NCI-H1694 (cell line): Measurements from ENCODE around the gene FMNL2.

ENCODE experiments used
- DNase-seq: peaks from one replicate; lab custom pipeline; 2025; lab: John Stamatoyannopoulos, UW

The FMNL2 gene

DNA sequence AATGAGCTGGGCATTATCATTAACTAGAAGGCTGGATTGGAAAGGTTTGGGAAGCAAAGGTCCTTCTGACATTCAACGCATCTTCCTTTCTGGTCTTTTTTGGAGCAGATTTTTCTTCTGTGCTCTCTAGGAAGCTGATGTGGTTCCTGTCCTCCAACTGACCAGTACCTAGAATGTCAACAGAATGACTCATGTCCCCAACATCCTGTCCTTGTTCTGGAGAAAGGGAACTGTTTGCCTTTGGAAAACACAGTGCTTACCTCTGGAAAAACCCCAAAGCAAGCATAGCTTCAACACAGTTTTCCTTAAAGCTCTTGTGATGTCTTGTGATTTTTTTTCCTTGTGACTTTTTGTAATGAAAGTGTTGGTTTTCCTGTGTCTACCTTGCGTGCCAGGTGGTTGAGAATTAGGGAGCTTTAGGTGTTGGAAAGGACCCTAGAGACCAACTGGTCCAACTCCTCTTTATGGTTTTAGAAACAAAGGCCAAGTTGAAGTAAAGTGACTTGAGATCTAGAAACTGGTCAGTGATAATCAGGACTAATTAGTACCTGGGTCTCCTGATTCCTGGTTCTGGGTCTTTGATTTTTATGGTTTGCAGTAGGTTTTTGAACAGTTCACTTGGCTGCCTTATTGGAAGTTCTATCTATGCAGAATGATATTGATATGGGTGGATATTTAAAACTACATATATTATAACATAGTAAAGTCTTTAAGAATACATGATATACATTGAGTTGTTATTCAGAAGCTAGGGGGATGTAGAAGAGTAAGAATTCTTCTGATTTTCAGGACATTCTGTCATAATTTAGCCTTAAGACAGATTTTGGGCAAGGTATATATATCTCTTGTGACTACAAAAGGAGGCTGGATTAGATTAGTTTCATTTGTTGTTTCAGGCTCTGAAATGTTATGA, 70.5 kb downstream of the FMNL2 start:
- DNase-seq: no peak

DNA sequence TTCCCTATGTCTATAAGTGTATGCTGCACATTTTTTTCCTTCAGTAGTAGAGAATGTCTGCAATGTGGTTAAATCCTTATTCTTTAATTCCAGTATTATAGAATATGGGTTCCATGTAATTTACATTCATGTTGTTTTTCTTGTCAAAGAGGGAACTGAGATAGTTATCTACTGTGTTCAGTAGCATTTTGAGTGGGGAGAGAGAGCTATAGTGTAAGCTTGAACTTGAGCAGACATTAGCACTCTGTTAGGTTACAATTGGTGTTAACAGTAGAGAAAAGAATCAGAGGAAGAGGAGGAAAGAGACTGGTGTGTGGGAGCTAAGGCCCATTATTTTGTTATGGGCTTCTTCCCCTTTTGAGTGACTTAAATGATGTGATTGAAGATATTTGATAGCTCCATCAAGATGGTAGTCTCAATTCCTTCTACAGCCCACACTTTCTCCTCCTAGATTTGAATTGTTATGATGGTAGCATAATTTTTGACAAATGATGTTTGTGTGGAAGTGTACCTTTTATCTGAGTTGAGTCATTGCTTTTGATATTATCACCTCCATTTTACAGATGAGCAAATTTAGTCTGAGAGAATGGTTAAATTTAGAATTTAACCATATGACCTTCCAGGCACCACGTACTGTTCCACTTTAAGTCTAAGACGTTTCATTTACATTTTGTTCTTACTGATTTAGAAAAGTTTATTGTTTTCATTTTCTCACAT, 71.3 kb downstream of the FMNL2 start:
- no peak for DNase-seq

DNA sequence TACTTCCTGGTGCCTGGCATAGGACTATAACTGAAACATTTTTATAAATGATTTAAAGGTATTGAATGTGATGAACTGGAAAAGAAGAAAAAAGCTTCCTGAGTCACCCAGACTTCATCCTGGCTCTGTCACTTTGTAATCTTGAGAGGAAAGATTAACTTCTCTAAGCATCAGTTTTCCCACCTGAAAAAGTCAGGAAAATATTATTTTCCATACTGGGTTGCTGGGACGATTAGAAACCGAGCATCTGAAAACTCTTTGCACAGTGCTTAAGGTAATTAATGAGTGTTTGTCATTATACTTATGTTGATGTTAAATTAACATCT, 71.8 kb downstream of the FMNL2 start:
- no peak for DNase-seq

DNA sequence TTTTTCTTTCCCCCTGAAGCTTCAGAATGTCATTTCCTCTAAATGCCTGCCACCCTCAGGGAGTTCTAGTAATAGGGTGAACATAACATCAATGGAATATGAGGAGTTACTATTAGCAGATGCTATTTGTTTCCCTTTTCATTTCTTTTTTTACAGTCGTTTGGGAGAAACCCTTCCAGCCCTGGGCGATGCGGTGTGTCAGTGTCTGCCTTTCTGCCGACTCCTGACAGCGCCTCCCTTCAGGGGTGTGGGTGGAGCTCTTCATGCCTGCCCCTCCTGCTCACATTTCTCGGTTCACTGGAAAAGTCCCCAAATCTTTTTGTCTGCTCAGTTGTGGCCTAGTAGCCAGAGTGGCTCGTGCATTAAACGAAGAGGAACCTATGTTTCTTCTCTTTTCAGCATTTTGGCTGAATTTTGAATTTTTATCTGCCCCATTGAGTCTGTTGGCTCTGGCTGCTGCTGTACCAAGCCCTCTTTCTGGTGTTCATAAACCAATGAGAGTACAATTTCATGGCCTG, 72.3 kb downstream of the FMNL2 start:
- DNase-seq: peak; percentile 22

DNA sequence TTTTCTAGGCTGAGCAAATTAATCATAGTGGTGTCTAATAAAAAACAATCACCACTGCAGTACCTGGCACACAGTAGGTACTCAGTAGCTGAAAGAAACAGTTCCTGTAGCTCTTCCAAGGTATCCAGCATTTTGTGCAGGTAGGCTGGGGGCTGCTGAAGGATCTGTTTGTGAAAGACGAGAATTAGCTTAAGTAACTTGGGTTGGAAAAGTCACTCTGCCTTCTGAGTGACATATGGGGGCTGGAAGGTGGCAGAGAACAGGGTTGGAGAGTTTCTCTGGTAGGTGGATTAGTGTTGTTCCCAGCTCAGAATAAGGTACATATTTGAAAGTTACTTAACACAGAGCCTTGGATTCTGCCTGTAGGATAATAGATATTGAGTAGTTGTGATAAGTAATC, 72.8 kb downstream of the FMNL2 start:
- DNase-seq: no peak

DNA sequence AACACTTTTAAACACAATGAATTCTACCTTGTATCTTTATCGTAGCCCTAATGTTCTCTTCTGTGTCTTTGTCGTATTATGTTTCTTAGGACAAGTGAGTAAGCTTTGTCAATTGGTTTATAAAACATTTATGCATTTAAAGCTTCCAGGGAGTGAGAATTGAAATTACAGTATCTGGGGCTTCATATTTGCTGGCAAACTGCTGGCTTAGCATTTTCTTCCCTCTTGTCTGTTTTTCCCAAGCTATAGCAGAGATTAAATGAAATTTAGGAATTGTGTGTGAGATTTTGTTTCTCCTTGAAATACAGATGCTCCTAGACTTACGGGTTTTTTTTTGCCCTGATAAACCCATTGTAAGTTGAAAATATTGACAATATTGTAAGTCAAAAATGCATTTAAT, 73.3 kb downstream of the FMNL2 start:
- DNase-seq: no peak

DNA sequence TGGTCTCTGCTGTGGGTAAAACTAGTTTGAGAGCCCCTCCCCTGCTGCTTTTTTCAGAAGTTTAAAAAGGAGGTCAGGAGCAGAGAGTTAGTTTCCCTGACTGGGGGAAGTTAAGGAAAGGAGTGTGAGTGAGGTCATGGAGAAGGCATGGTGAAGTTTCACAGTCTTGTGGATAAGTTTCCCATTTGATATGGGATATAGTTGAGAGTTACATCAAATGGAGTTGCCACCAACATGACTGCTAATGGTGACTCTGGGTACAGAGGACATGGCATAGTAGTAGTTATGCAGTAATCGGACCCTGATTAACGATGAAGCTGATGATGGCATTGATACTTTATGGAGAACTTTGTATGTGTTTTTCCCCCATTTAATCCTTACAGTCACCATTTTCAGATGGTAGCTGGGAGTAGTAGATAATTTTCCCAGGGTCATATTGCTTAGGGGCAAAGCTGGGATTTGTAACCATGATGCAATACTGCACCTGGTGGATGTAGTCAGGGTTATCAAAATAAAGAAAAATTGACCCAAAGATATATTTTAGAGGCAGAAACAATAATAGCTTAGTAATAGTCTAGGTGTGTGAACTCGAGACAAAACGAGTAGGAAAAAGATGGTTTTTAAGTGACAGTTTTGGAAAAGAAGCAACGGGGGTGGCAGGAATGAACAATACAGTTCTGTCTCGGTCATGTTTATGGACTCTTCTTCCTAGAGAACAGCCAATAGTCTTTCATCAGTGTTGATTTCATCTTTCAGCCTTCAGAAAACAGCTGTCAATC, 74.6 kb downstream of the FMNL2 start:
- no peak for DNase-seq

DNA sequence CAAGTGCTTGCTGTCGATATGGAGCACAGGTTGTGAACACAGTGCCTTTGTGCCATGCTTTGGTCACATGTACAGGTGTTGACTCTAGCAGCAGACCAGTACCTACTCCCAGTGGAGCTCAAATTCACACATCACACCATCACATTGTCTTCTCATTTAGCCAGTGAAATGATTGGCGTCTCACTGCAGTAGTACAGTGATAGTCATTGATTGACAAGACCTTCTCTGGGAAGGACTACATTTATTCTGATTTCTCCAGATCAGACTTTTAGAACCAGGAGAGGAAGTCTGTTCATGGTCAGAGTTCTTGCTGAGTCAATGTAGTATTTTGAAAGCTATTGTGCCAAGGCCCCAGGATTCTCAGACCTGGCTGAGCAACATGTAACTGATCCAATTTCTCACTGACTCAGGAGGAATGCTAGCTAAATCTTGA, 75.2 kb downstream of the FMNL2 start:
- DNase-seq: no peak

DNA sequence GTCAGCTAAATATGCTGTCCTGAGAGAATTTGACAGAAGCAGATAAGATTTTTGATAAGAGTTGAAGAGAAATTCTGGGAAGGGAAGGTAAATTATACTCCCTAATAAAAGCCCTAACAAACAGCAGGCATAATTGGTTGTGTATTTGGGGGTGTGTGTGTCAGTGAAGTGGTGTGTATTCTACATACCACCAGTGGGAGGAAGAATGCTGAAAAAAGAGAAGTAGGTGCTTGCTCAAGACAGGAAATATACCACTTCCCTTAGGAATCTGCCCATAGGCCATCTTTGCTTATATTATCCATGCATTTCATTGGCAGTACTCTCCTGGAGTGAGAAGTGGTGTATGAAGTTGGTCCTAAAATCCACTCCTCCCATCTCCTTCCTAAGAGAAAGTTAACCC, 76.2 kb downstream of the FMNL2 start:
- no peak for DNase-seq

DNA sequence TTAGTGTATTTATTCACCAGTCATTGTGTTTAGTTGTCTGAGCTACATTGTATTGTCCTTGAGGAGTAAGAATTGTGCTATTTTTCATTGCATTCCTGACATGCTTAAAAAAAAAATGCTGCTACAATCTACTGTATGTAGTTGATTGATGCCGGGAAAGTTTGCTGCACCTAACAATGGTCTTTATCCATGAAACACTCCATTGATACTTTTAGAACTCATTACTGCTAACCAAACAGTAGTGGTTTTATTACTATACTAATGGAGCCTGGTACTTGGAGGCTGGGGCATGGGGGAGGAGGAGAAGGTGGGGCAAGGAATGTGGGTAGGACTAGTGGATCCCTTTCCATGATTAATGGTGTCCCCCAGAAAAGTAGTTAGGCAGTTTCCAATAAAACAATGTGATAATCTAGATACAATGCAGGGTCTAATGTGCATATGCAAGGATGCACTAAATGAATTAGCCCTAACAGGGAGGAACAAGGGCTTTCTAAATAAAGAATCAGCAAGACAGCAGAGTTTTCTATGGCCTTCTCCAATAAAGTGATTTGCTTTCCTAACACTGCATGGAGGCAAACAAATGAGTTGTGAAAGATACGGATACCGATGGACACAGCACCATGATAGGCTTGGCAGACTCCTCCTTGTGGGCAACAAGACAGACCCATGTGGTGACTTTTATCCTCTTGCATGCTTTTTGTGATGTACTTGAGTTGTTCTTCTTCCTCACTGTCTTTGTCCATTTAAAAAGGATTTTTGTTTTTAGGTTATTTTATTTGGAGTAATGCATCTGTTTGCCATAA, 78.5 kb downstream of the FMNL2 start:
- DNase-seq: no peak

DNA sequence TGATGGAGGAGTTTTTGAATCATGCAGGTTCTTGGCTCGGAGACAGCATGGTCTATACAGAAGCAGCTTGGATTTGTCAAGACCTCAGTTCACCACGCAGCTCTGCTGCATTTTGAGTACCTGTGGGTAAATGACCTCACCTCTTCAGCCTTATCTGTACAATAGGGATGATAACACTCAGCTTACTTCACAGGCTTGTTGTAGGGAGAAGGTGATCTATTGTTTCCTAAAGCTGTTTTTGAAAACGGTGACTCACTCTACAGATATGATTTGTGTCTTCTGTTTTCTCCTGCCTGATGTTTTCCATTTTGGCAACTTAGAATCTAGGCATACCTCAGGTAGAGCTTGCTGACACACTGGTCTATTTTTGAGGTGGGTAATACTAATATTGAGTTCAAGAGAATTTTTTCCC, 80.3 kb downstream of the FMNL2 start:
- no peak for DNase-seq

DNA sequence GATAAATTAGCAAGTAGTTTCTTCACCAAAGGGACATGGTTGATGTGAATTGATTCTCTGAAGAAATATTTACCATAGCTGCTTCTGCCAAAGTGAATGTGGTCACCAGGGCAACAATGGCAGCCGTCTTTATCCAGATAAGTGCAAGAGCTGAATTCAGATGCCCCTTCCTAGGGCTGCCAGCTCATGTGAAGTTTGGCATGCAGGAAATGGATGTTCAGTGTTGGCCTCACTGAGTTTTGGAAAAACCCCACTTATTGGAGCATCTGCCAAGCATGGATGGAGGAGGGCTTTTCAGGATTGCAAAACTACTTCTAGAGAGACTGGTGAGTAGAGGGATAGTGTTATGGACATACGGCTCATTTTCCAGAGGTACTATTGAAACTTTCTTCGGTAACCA, 80.8 kb downstream of the FMNL2 start:
- DNase-seq: no peak

DNA sequence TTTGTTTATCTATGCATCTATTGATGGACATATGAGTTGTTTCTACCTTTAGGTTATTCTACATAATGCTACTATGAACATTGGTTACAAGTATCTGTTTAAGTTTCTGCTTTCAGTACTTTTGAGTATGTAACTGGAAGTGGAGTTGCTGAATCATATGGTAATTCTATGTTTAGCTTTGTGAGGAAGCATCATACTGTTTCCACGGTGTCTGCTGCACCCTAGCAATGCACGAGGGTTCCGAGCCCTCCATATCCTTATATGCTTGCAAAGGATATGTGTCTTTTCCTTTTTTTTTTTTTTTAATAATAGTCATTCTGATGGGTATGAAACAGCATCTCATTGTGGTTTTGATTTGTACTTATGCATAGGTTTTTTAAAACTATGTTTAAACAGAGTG, 83.7 kb downstream of the FMNL2 start:
- no peak for DNase-seq

DNA sequence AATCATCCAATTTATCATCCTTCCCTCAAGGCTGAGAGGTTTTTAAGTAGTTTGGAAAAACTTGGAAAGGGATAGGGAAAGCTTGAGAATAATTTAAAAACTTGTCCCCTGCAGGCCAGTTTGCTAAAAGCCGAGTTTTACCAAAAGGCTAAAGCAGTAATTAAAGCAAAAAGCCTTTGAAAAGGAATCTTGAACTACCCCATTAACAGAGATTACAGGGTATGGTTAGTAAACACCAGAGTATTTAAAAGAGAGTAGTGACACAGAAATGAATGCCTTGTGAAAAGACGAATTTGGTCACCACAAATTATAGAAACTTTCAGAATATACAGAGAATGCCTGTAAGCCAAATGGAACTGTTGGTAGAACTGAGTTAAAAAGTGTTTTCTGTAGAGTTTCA, 85.0 kb downstream of the FMNL2 start:
- DNase-seq: no peak

DNA sequence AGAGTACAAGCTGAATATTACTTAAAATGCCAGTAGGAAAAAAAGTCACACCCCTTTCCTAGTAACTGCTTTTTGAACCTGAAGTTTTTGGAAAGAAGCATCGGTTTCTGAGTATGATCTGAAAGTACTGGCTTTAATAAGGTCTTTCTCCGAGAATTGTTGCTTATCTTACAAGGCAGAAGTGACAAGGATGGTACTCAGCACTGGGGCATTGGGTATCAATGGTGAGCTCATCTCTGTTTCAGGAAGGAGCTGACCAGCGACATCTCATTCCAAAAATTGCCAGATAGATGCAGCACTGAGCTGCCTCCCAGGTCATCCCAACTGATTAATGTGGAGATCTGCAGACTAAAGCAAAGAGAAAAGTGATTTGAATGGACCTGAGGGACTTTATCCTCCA, 85.4 kb downstream of the FMNL2 start:
- no peak for DNase-seq

DNA sequence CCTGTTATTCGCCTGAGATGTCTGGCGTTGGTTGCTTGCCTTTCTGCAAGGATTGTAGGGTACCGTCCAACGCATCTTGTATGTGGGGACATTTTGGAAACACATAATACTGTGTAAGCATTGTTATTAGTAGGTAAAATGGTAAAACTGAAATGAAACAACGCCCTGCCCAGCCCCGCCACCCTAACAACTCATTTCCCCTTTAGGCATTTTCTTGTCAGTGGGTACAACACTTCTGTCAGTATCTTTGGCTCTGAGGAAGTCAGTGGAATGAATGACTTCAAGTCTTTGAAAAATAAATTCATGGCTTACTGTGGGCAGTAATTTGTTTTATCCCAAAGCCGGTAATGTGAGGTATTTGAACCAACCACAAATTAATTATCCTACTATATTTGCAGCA, 86.0 kb downstream of the FMNL2 start:
- no peak for DNase-seq

DNA sequence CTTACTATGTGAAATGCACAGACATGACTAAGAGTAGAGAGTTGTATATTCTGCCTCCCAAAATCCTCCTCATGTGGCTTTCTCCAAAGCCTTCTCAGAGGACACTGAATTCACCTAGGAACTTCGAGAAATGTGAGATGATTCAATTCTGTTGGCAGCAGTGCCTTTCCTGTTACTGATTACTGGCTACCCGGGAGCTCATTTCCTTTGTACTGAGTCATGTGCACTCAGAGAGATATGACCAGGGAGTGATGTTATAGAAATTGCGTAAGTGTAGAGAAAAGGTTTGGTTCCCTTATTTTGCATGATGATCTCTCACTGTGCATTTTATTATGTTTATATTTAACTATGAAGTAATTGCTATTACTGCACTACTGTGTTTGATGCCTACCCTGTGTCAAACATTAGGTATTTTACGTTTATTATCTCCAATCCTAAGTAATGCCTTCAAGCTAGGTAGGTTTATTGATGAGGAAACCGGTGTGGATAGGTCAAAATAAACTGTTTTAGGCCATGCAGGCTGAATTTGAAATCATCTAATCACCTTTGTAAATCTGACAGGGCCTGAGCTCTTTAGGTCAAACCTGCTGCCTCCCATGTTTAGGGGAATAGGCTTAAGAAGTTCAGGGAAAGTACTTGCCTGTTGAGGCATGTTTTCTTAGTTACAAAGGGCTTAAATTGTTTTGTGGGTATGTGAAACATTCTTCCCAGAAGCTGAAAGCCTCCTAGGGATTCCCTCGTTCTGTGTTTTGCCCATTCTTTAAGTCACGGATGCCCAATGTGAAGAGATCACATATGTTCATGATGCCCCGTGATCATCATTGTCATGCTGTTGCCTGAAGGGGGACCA, 86.8 kb downstream of the FMNL2 start:
- DNase-seq: no peak

DNA sequence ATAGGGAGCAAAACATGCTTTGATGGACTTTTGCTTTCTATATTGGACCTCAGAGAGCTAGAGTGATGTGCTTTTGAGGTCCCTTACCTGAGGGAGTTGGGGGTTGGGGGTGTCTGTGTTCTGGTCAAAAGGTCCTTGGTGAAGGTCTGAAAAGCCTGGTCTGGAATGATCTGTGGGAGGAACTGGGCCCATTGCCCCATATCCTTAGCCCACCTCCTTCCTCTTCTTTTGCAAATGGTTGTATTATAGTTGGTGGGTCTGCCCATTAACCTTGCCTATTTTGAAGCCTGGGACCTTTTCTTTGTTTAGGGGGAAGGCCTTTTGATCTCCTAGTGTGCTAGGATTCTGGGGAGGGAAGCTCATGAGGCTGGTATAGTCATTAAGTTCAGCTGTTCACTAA, 88.7 kb downstream of the FMNL2 start:
- no peak for DNase-seq

DNA sequence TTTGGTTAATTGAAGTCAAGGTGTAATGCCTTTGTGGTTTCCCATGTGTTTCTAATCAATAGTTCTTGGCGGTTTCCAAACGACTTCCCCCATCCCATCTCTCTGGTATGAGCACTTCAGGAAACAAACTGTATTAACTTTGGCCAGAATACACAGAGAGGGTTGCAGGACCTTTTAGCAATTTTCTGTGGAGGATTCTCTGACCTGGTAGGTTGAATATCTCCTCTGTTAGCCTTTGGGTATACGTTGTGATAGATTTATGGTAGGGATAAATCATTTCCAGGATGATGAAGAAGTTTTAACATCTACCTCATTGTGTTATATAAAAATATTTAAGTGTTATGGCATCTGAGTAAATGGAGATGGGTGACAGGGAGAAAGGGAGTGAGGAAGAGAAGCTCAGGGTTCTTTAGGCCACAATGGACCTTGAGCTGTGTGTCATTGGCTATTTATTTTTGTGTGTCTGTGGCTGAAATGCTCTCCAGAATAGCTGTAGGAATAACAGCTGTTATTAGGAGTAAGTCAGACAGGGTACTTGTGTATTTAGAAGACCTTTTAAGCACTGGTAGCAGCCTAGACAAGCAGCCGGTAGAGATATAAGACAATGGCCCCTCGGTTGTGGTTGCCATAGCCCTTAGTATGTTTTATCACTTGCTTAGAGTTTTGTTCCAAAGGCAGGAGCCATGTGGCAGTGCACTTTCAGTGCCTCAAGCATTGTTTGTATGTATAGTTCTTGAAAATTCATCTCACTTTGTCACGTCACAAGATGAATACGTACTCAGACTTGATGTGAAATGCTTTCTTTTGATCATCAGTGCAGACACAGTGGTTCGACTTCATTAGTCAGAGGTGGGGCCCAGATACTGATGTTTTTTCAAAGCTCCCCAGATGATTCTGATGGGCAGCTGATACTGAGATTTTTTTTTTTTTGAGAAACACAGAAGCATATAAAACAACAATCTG, 91.1 kb downstream of the FMNL2 start:
- no peak for DNase-seq

DNA sequence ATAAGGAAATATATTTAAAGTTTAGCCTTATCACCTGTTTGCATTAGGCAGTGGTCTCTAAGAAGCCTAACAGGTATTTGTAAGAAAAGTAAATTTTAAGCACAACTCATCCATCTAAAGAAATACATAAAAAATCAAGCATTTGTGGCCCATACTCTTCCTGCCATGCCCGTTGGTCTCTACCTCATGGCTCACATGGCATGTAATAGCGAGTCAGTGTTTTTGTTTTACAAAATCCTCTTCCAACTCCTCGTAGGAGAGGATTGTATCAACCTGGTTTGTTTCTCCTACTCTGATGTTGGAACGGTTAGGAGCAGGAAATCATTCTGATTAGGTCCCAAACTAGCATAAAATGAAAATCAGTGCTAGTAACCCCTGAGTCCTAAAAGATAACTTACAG, 91.8 kb downstream of the FMNL2 start:
- DNase-seq: no peak
